Left cardiac atrium (tissue), 4 donors: ENCODE measurements around the gene KRT2. TPM values are rescaled to one million over a fixed set of nuclear protein-coding genes. Genes with fewer than 3 reads are reported as not detected.
"Not testable (repeated sequence)": the region's sequence is repeated elsewhere in the genome, so short reads cannot be mapped to it uniquely, and the experiment has no call there.

Experiments used
- ATAC-seq, 2 donors: fragments of 200-7000 bp; cut with Tn5 transposase; one replicate each; pipeline ENCODE4 v1.9.1; 2020; ENCODE audit warnings: mild to moderate bottlenecking in 2 of 2, moderate library complexity in 2 of 2
- DNase-seq: peaks from one replicate; pipeline ENCODE4 v3.0.0-alpha.2; 2020
- intact Hi-C, 2 donors: fragments of 100-400 bp; cut with DNase I; formaldehyde crosslinking; loops; one replicate each; pipeline versions ENCODE4 v1.14.1 to v1.15.1; 2022 to 2023
- total RNA-seq, 2 donors: library from RNA; stranded (reverse); fragmentation: NEBNext Ultra II Directional; extraction: Animal tissue kit (Norgen Biotek cat#: 25700); gene quantifications; one replicate each; pipeline ENCODE4 v1.2.1, GENCODE V29; 2021
- donor health status: DM: no; HTN: yes; CAD: no.
- donor health status: DM: no; HTN: yes; CAD: no; lungs with severe emphysema.
- donor health status: DM: yes; HTN: yes; CAD: no.
- donor health status: Dilated cardiomyopathy.

KRT2 gene
- total RNA-seq, 2 donors from 2014 or later, result not detected

DNA sequence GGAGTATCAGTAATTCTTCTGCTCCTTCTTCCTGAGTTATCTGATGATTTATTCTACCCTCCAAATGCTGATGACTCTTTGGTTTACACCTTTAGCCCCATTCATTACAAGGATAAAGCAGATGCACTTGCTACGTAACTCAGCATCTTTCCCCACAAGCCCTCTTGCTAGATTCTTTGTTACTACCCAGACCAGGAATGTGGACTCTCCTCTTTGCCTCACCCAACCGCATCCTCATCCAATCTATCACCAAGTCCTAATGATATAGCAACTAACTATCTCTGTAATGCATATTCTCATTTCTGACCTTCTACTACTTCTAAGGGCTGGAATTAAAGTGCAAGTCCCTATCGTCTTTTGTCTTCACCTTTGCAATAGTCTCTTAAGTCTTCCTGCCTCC is 18.9 kb upstream of the KRT2 start:
- no peak for DNase-seq
- intact Hi-C loops, result no loop called here
- ATAC-seq, result no peak

DNA sequence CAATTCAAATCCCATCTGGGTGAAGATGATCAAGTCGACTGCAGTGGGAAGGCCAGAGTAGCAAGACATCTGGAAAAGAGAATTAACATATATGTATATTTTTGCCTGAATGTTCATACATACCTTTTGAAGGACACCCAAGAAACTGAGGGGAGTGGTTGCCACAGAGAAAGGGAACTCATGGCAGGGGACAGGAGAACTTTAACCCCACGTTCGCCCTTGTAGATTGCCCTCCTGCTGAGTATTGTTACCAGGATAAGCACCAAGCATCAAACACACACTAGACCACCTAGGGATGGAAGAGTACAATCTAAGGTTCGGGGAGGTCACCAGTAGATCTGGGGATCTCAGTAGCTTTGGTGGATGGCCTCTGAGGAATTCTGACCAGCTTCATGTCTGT is 18.5 kb upstream of the KRT2 start:
- no peak for ATAC-seq
- no peak for DNase-seq
- intact Hi-C loops, result no loop called here

DNA sequence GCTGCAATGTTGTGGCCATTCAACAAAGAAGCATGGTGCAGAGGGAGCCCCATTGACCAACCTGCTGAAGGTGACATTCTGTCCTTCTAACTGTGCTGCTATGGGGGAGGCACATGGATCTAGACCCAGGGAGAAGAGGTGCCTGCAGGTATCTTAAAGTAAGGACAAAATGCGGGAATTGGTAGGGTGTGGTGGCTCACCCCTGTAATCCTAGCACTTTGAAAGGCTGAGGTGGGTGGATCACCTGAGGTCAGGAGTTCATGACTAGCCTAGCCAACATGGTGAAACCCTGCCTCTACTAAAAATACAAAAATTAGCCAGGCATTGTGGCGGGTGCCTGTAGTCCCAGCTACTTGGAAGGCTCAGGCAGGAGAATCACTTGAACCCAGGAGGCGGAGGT is 17.9 kb upstream of the KRT2 start:
- intact Hi-C loops, result loop anchor here in 1 of 2 donors (5.0 kb wide), 1 partner anchor 197 kb away; no protein-coding TSS in a partner anchor
- ATAC-seq, DNase-seq: not testable (repeated sequence)

DNA sequence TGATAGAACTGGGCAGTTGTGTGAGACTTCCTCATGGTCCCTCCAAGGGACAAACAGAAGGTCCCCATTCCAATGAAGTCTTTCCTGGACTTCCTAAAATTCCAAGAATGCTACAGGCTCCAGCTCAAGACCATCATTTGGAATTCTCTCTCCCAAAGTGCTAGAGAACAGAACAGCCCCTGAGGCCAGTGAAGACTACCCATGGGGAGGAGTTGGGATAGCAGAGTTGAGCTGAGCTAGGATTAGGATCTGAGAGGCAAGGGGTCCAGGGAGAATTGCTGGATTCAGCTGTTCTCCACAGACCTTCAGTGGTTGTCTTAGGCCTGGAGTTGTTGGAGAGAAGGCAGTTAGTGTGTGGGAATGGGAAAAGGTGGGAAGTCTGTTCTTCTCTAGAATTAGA is 17.4 kb upstream of the KRT2 start:
- intact Hi-C loops, result loop anchor here in 1 of 2 donors (5.0 kb wide), 1 partner anchor 198 kb away; no protein-coding TSS in a partner anchor
- DNase-seq (no peak), ATAC-seq (no peak)

- ATAC-seq (no peak), DNase-seq (no peak)
- intact Hi-C loops, result loop anchor here in 1 of 2 donors (5.0 kb wide), 1 partner anchor 199 kb away; no protein-coding TSS in a partner anchor
Observed at GRCh38 chr12:52667931-52668330, 15.9 kb upstream of the KRT2 start.

DNA sequence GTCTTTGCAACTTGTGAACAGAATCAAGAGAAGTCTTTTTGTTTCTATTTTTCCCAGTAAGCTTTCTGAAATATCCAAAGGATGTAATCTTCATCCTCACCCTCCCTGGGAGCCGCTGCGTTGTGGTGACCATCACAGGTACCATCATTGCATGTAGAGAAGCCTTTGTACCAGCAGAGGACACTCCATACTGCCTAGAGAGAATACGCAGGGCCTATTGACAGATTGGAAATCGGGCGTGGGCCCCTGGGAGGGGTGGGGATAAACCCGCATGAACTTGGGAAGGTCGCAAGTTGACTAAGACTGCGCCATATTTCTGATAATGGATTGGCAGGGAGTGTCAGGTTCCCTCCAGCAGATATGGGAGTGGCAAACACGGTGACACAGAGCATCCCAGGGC is 15.5 kb upstream of the KRT2 start:
- no peak for ATAC-seq
- intact Hi-C loops, result loop anchor here in 1 of 2 donors (5.0 kb wide), 1 partner anchor 200 kb away; no protein-coding TSS in a partner anchor
- no peak for DNase-seq

DNA sequence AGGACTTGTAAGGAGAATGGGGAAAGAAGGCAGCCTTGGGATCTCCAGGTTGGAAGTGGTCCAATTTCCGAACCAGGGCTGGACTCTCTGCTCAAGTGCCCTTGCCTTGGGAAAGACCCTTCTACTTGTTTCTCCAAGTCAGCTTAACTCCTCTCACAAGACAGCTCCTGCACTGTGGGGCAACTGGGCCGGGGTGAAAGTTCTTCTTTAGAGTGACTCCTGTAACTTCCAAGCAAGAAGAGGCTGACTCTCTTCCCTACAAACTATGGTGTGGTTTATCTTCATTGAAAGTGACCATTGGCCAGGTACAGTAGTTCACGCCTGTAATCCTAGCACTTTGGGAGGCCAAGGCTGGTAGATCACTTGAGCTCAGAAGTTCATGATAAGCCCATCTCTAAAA is 14.5 kb upstream of the KRT2 start:
- DNase-seq, result no peak
- intact Hi-C loops, result loop anchor here in 1 of 2 donors (5.0 kb wide), 1 partner anchor 201 kb away; no protein-coding TSS in a partner anchor
- no peak for ATAC-seq

DNA sequence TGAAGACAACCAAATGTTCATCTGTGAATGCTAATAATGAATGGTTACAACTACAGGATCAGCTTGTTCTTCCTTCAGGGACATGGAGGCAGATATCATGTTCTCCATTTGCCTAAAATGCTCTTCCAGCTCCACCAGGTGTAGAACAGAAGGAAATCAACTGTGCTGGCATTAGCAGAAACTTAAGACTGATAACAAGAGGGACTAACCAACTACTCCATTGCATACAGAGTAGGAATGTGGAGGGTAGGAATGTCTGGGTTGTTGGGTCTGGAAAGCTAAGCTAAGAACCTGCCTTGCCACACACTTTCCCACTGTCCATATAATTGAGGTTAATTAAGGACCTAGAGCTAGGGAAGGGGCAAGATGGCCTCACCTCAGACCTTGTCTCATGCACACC is 11.4 kb upstream of the KRT2 start:
- DNase-seq (no peak), ATAC-seq (no peak)
- intact Hi-C loops, result no loop called here

- DNase-seq (no peak), ATAC-seq (no peak)
- intact Hi-C loops, result no loop called here
Observed at GRCh38 chr12:52662918-52663229, 10.9 kb upstream of the KRT2 start.

DNA sequence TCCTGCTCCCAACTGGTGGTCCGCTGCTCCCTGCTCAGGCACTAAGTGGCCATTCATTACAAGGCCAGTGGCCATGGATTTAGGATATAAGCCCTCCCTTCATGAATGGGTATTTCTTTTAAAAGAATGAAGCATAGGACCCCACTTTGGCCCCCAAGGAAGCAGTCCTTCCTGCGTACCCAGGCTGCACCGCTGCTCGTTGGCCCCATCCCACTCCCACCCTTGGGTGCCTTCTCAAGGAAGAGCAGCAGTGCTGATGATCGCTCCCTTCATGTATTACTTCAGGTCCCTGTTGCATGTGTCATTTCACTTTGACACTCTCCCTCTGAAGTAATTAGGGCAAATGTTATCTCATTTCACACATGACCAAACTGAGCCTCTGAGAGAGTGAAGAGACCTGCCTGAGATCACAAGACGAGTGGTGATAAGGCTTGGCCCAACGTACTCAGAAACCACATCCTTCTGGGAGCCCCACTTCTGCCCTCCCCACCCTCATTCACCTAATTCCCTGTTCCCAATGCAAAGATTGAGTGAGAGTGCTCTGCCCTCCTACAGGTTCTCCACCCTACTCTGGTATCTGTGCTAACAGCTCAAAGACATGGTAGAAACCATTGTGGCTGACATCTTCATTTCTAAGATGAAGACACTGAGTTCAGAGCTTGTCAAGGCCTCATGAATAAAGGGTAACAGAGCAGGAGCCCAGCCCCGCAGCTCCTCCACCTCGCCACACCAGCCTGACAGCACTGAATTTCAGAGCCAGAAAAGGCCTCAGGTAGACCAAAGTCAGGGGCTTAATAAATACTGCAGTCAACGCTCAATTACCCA is 10.3 kb upstream of the KRT2 start:
- no peak for ATAC-seq
- DNase-seq, result no peak
- intact Hi-C loops, result no loop called here

DNA sequence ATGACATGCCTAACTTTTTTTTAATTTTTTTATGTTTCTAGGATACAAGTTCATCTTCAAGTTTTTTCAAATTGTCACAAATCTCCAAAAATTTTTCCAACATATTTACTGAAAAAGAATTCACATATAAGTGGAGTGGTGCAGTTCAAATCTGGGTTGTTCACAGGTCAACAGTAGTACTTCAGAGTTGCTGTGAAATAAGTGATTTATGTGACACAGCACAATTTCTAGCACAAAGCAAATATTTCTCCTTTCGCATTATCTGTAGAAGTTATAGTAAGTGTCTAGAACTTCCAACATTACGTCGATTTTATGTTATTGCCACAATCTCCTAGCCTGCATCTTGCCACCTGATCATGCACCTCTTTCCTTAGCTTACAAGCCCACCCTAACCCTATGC is 9.7 kb upstream of the KRT2 start:
- intact Hi-C loops, result no loop called here
- no peak for DNase-seq
- no peak for ATAC-seq

GRCh38 chr12:52660934-52661499 is 9.0 kb upstream of the KRT2 start:
- DNase-seq (no peak), ATAC-seq (no peak)
- intact Hi-C loops, result no loop called here

GRCh38 chr12:52659951-52660350 is 7.9 kb upstream of the KRT2 start:
- ATAC-seq (no peak), DNase-seq (no peak)
- intact Hi-C loops, result no loop called here

GRCh38 chr12:52659395-52659794 is 7.4 kb upstream of the KRT2 start:
- ATAC-seq (no peak), DNase-seq (no peak)
- intact Hi-C loops, result no loop called here

- no peak for ATAC-seq
- no peak for DNase-seq
- intact Hi-C loops, result no loop called here
Observed at GRCh38 chr12:52658196-52658595, 6.2 kb upstream of the KRT2 start.

- ATAC-seq (no peak), DNase-seq (no peak)
- intact Hi-C loops, result no loop called here
Observed at GRCh38 chr12:52657250-52657902, 5.4 kb upstream of the KRT2 start.

- DNase-seq, result no peak
- intact Hi-C loops, result no loop called here
- ATAC-seq, result peak in 1 of 2 donors; percentile 68
Observed at GRCh38 chr12:52656616-52657015, 4.6 kb upstream of the KRT2 start.

DNA sequence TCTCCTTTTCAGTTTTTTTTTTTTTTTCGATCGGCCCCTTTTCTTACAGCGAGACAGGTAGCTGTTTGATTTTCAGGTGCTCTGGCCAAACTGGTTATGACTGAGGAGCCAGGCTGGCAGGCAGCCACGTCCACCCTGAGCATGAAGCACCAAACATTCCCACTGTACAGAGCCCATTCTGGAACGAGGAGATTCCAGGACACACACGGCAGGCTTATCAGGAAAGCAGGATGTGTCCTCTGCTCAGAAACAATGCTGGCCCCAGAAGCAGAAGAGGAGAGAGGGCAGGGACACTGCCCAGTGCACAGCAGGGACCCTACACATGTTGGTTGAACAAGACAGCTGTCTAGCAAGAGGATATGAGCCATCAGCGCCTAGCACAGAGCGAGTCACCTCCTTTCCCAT is 3.7 kb upstream of the KRT2 start:
- peak in 1 of 2 donors; percentile 51 for ATAC-seq
- intact Hi-C loops, result no loop called here

GRCh38 chr12:52655251-52655650 is 3.2 kb upstream of the KRT2 start:
- intact Hi-C loops, result no loop called here
- no peak for ATAC-seq
- no peak for DNase-seq

More for the DNA sequence above, 3.7 kb upstream of the KRT2 start:
- DNase-seq, result no peak

GRCh38 chr12:52650520-52651081 is 1.4 kb downstream of the KRT2 start:
- ATAC-seq (no peak), DNase-seq (no peak)
- intact Hi-C loops, result no loop called here
